ENCODE data around the gene SLC35A5. TPM values are rescaled to one million over a fixed set of nuclear protein-coding genes. Genes with fewer than 3 reads are reported as not detected.
"Not testable (repeated sequence)": the region's sequence is repeated elsewhere in the genome, so short reads cannot be mapped to it uniquely, and the experiment has no call there.

SLC35A5 gene
- total RNA-seq, result 10 to 100 TPM in 1 of 2 donors, 1 to 10 TPM in 1; 8.5 to 17.4 TPM

- H3K9me3 Mint-ChIP-seq, result no peaks in the 10 kb centered on the region
- peak; percentile 95 to 97 for DNase-seq (ENCODE audit: low spot score in 2 of 2)
- peaks cover 29 to 30% of the 10 kb centered on the region in 2 donors for H3K36me3 Mint-ChIP-seq
- ATAC-seq, result peak; percentile 88
- peak within 1 kb of the TSS; percentile 92 to 96 for H3K27ac Mint-ChIP-seq
Measured at GRCh38 chr3:112561734-112562529, at the start of gene SLC35A5, which contains the start of gene ATG3. SLC35A5 (plus strand) TSS chr3:112562045; CDS start chr3:112563404, 1,359 bp downstream. ATG3 (minus strand) TSS chr3:112561962; CDS start chr3:112561528, 434 bp downstream.

GRCh38 chr3:112512320-112512719 lies 49.5 kb upstream of the SLC35A5 start:
- ATAC-seq, result no peak
- H3K9me3 Mint-ChIP-seq, result peaks cover 0 to 5% of the 10 kb centered on the region in 2 donors
- no peak for DNase-seq (ENCODE audit: low spot score in 2 of 2)
- H3K27ac Mint-ChIP-seq, result no peak overlapping the region
- peaks cover 12 to 23% of the 10 kb centered on the region in 2 donors for H3K36me3 Mint-ChIP-seq

GRCh38 chr3:112514527-112515128 lies 47.2 kb upstream of the SLC35A5 start:
- Mint-ChIP-seq H3K9me3 (peaks cover 0 to 4% of the 10 kb centered on the region in 2 donors), H3K36me3 (peaks cover 6 to 21% of the 10 kb centered on the region in 2 donors), H3K27ac (peak overlapping the region in 1 of 2 donors; percentile 42)
- peak; percentile 96 to 98 for ATAC-seq
- no peak for DNase-seq (ENCODE audit: low spot score in 2 of 2)

GRCh38 chr3:112518970-112519369 lies 42.9 kb upstream of the SLC35A5 start:
- peak; percentile 60 to 79 for ATAC-seq
- DNase-seq (ENCODE audit: low spot score in 2 of 2); H3K9me3 Mint-ChIP-seq: not testable (repeated sequence)
- Mint-ChIP-seq H3K36me3 (peaks cover 0 to 14% of the 10 kb centered on the region in 2 donors), H3K27ac (peak overlapping the region in 1 of 2 donors; percentile 80)

- Mint-ChIP-seq H3K27ac (peak overlapping the region in 1 of 2 donors; percentile 80), H3K36me3 (peaks cover 0 to 14% of the 10 kb centered on the region in 2 donors), H3K9me3 (peaks cover 0 to 4% of the 10 kb centered on the region in 2 donors)
- ATAC-seq (peak; percentile 65 to 70), DNase-seq (ENCODE audit: low spot score in 2 of 2) (no peak)
Measured at GRCh38 chr3:112519424-112520001, 42.3 kb upstream of the SLC35A5 start.

- not testable (repeated sequence) for ATAC-seq; DNase-seq (ENCODE audit: low spot score in 2 of 2); H3K36me3 Mint-ChIP-seq; H3K9me3 Mint-ChIP-seq
- H3K27ac Mint-ChIP-seq, result peak overlapping the region in 1 of 2 donors; percentile 18
Measured at GRCh38 chr3:112524127-112524526, 37.7 kb upstream of the SLC35A5 start.

- peaks cover 0 to 11% of the 10 kb centered on the region in 2 donors for H3K36me3 Mint-ChIP-seq
- H3K27ac Mint-ChIP-seq, result no peak overlapping the region
- ATAC-seq (no peak), DNase-seq (ENCODE audit: low spot score in 2 of 2) (no peak)
- H3K9me3 Mint-ChIP-seq, result no peaks in the 10 kb centered on the region
Measured at GRCh38 chr3:112530573-112530972, 31.3 kb upstream of the SLC35A5 start.

- H3K9me3 Mint-ChIP-seq, result no peaks in the 10 kb centered on the region
- DNase-seq (ENCODE audit: low spot score in 2 of 2) (no peak), ATAC-seq (no peak)
- H3K36me3 Mint-ChIP-seq, result peaks cover 0 to 11% of the 10 kb centered on the region in 2 donors
- no peak overlapping the region for H3K27ac Mint-ChIP-seq
Measured at GRCh38 chr3:112531358-112531781, 30.5 kb upstream of the SLC35A5 start.

GRCh38 chr3:112539825-112540650 lies 21.8 kb upstream of the SLC35A5 start:
- peaks cover 0 to 4% of the 10 kb centered on the region in 2 donors for H3K9me3 Mint-ChIP-seq
- H3K27ac Mint-ChIP-seq, result peak overlapping the region in 1 of 2 donors; percentile 85
- no peak for DNase-seq (ENCODE audit: low spot score in 2 of 2)
- peak; percentile 62 to 94 for ATAC-seq
- H3K36me3 Mint-ChIP-seq, result peaks cover 0 to 28% of the 10 kb centered on the region in 2 donors

- Mint-ChIP-seq H3K36me3 (peaks cover 4 to 9% of the 10 kb centered on the region in 2 donors), H3K9me3 (no peaks in the 10 kb centered on the region), H3K27ac (no peak overlapping the region)
- no peak for ATAC-seq
- no peak for DNase-seq (ENCODE audit: low spot score in 2 of 2)
Measured at GRCh38 chr3:112546216-112546759, 15.6 kb upstream of the SLC35A5 start.

- no peak overlapping the region for H3K27ac Mint-ChIP-seq
- peaks cover 4 to 25% of the 10 kb centered on the region in 2 donors for H3K36me3 Mint-ChIP-seq
- H3K9me3 Mint-ChIP-seq, result no peaks in the 10 kb centered on the region
- ATAC-seq (no peak), DNase-seq (ENCODE audit: low spot score in 2 of 2) (no peak)
Measured at GRCh38 chr3:112550859-112551258, 11.0 kb upstream of the SLC35A5 start.

- H3K36me3 Mint-ChIP-seq, result peaks cover 4 to 41% of the 10 kb centered on the region in 2 donors
- no peak for ATAC-seq
Measured at GRCh38 chr3:112555535-112556170, 6.2 kb upstream of the SLC35A5 start.

GRCh38 chr3:112557976-112558375 lies 3.9 kb upstream of the SLC35A5 start:
- no peaks in the 10 kb centered on the region for H3K9me3 Mint-ChIP-seq
- peaks cover 10 to 32% of the 10 kb centered on the region in 2 donors for H3K36me3 Mint-ChIP-seq
- H3K27ac Mint-ChIP-seq, result no peak overlapping the region
- no peak for ATAC-seq
- no peak for DNase-seq (ENCODE audit: low spot score in 2 of 2)

More at GRCh38 chr3:112555535-112556170, 6.2 kb upstream of the SLC35A5 start:
- H3K9me3 Mint-ChIP-seq, result no peaks in the 10 kb centered on the region
- peak overlapping the region in 1 of 2 donors; percentile 3 for H3K27ac Mint-ChIP-seq
- DNase-seq (ENCODE audit: low spot score in 2 of 2), result no peak

GRCh38 chr3:112560307-112560706 lies 1.5 kb upstream of the SLC35A5 start:
- ATAC-seq (no peak), DNase-seq (ENCODE audit: low spot score in 2 of 2) (no peak)
- H3K27ac Mint-ChIP-seq, result peak overlapping the region; percentile 89 to 92
- H3K9me3 Mint-ChIP-seq, result no peaks in the 10 kb centered on the region
- H3K36me3 Mint-ChIP-seq, result peaks cover 15 to 25% of the 10 kb centered on the region in 2 donors

GRCh38 chr3:112560721-112561483 lies 943 bp upstream of the SLC35A5 start:
- peak overlapping the region; percentile 89 to 92 for H3K27ac Mint-ChIP-seq
- peak; percentile 19 to 39 for ATAC-seq
- peaks cover 20 to 23% of the 10 kb centered on the region in 2 donors for H3K36me3 Mint-ChIP-seq
- no peaks in the 10 kb centered on the region for H3K9me3 Mint-ChIP-seq
- DNase-seq (ENCODE audit: low spot score in 2 of 2), result peak in 1 of 2 donors; percentile 67
